Measurements from ENCODE around the gene PALLD.

Gene PALLD

GRCh38 chr4:168618577-168619265, 121.9 kb downstream of the PALLD start:
- DNase-seq (ENCODE audit: low spot score), result no peak
- no peaks in the 10 kb centered on the region for H3K36me3 ChIP-seq (ENCODE audit: low read depth)
- H3K4me3 ChIP-seq (ENCODE audit: severe bottlenecking), result no peak overlapping the region
- no peak overlapping the region for H3K27ac ChIP-seq (ENCODE audit: poor library complexity, severe bottlenecking)
- peaks cover 6% of the 10 kb centered on the region for H3K4me1 ChIP-seq (ENCODE audit: insufficient read depth, poor library complexity, severe bottlenecking)
- no peaks in the 10 kb centered on the region for H3K9me3 ChIP-seq (ENCODE audit: severe bottlenecking)
- no peaks in the 10 kb centered on the region for H3K27me3 ChIP-seq (ENCODE audit: insufficient read depth, poor library complexity, severe bottlenecking)
- TF ChIP-seq, protein P1, sequence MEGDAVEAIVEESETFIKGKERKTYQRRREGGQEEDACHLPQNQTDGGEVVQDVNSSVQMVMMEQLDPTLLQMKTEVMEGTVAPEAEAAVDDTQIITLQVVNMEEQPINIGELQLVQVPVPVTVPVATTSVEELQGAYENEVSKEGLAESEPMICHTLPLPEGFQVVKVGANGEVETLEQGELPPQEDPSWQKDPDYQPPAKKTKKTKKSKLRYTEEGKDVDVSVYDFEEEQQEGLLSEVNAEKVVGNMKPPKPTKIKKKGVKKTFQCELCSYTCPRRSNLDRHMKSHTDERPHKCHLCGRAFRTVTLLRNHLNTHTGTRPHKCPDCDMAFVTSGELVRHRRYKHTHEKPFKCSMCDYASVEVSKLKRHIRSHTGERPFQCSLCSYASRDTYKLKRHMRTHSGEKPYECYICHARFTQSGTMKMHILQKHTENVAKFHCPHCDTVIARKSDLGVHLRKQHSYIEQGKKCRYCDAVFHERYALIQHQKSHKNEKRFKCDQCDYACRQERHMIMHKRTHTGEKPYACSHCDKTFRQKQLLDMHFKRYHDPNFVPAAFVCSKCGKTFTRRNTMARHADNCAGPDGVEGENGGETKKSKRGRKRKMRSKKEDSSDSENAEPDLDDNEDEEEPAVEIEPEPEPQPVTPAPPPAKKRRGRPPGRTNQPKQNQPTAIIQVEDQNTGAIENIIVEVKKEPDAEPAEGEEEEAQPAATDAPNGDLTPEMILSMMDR (IDR thresholded peaks at IDR 0.05; ENCODE audit: poor library complexity, severe bottlenecking), result no peak
- peak; percentile 14; the same call in 1 of the 3 replicates for ATAC-seq (ENCODE audit: low read depth)

- TF ChIP-seq, protein P1 (IDR thresholded peaks at IDR 0.05; ENCODE audit: poor library complexity, severe bottlenecking), result no peak
- no peak overlapping the region for H3K27ac ChIP-seq (ENCODE audit: poor library complexity, severe bottlenecking)
- DNase-seq (ENCODE audit: low spot score) (no peak), ATAC-seq (ENCODE audit: low read depth) (no peak)
- H3K9me3 ChIP-seq (ENCODE audit: severe bottlenecking), result no peaks in the 10 kb centered on the region
- no peaks in the 10 kb centered on the region for H3K27me3 ChIP-seq (ENCODE audit: insufficient read depth, poor library complexity, severe bottlenecking)
- H3K4me1 ChIP-seq (ENCODE audit: insufficient read depth, poor library complexity, severe bottlenecking), result peaks cover 6% of the 10 kb centered on the region
- H3K4me3 ChIP-seq (ENCODE audit: severe bottlenecking), result no peak overlapping the region
- H3K36me3 ChIP-seq (ENCODE audit: low read depth), result no peaks in the 10 kb centered on the region
Observed at GRCh38 chr4:168619266-168619631, 122.4 kb downstream of the PALLD start.

GRCh38 chr4:168621806-168622589, 125.1 kb downstream of the PALLD start:
- H3K27ac ChIP-seq (ENCODE audit: poor library complexity, severe bottlenecking), result no peak overlapping the region
- no peak; the same call in 2 of the 3 replicates for ATAC-seq (ENCODE audit: low read depth)
- no peak for DNase-seq (ENCODE audit: low spot score)
- no peaks in the 10 kb centered on the region for H3K4me1 ChIP-seq (ENCODE audit: insufficient read depth, poor library complexity, severe bottlenecking)
- no peaks in the 10 kb centered on the region for H3K9me3 ChIP-seq (ENCODE audit: severe bottlenecking)
- TF ChIP-seq, protein P1 (IDR thresholded peaks at IDR 0.05; ENCODE audit: poor library complexity, severe bottlenecking), result no peak
- H3K36me3 ChIP-seq (ENCODE audit: low read depth), result no peaks in the 10 kb centered on the region
- no peaks in the 10 kb centered on the region for H3K27me3 ChIP-seq (ENCODE audit: insufficient read depth, poor library complexity, severe bottlenecking)
- H3K4me3 ChIP-seq (ENCODE audit: severe bottlenecking), result no peak overlapping the region

- TF ChIP-seq, protein P1 (IDR thresholded peaks at IDR 0.05; ENCODE audit: poor library complexity, severe bottlenecking), result no peak
- Histone ChIP-seq H3K36me3 (ENCODE audit: low read depth) (no peaks in the 10 kb centered on the region), H3K27ac (ENCODE audit: poor library complexity, severe bottlenecking) (no peak overlapping the region), H3K4me3 (ENCODE audit: severe bottlenecking) (no peak overlapping the region), H3K27me3 (ENCODE audit: insufficient read depth, poor library complexity, severe bottlenecking) (no peaks in the 10 kb centered on the region), H3K4me1 (ENCODE audit: insufficient read depth, poor library complexity, severe bottlenecking) (no peaks in the 10 kb centered on the region), H3K9me3 (ENCODE audit: severe bottlenecking) (no peaks in the 10 kb centered on the region)
- no peak for ATAC-seq (ENCODE audit: low read depth)
- DNase-seq (ENCODE audit: low spot score), result no peak
Observed at GRCh38 chr4:168622600-168622999, 125.7 kb downstream of the PALLD start.

DNA sequence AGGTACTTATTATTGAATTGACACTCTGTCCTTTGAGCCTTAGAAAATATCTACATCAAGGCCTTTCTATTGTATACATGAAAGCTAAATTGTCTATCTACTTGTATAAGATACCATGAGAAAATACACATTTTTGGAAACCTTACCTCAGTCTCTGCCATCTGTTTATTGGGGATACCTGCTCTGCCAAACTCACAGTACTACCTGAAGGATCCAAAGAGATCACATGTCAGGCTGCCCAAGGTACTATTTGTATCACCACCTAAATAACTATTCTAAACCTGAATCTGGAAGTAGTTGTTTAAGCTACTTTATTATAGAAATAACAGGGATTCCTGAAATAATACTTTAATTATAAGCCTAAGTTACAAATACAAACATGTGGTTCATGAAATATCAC, 126.2 kb downstream of the PALLD start:
- H3K4me1 ChIP-seq (ENCODE audit: insufficient read depth, poor library complexity, severe bottlenecking), result no peaks in the 10 kb centered on the region
- H3K4me3 ChIP-seq (ENCODE audit: severe bottlenecking), result no peak overlapping the region
- TF ChIP-seq, protein P1 (IDR thresholded peaks at IDR 0.05; ENCODE audit: poor library complexity, severe bottlenecking), result no peak
- H3K36me3 ChIP-seq (ENCODE audit: low read depth), result no peaks in the 10 kb centered on the region
- H3K27me3 ChIP-seq (ENCODE audit: insufficient read depth, poor library complexity, severe bottlenecking), result no peaks in the 10 kb centered on the region
- DNase-seq (ENCODE audit: low spot score) (no peak), ATAC-seq (ENCODE audit: low read depth) (no peak)
- H3K9me3 ChIP-seq (ENCODE audit: severe bottlenecking), result no peaks in the 10 kb centered on the region
- no peak overlapping the region for H3K27ac ChIP-seq (ENCODE audit: poor library complexity, severe bottlenecking)

Measured in RWPE2 (cell line).